ENCODE data around the gene ESRP2. TPM values are rescaled to one million over a fixed set of nuclear protein-coding genes. Genes with fewer than 3 reads are reported as not detected.

ESRP2 gene
- total RNA-seq, 1 experiment from 2014 or later, result 27.0 TPM

GRCh38 chr16:68270353-68270752 lies 34.4 kb upstream of the ESRP2 start:
- ChIA-PET CTCF (no interaction called here), POLR2A (interaction anchor here (0.7 kb wide), 1 partner anchor 8 kb away, joined by 7 read pairs; no protein-coding TSS in a partner anchor)
- no peak overlapping the region for H3K4me3 ChIP-seq (ENCODE audit: low read depth in 2 of 2, low read length in 2 of 2)
- no TSS peak for BruUV-seq (replicated peaks)
- H3K27me3 ChIP-seq (ENCODE audit: control insufficient read depth, insufficient read depth, low read length), result no peaks in the 10 kb centered on the region
- DNase-seq (ENCODE audit: low read depth, low spot score) (no peak), ATAC-seq (no peak)
- H3K9me3 ChIP-seq (ENCODE audit: control insufficient read depth, insufficient read depth, low read depth, low read length), result no peaks in the 10 kb centered on the region
- H3K4me1 ChIP-seq (ENCODE audit: control insufficient read depth, insufficient read depth, low read length), result peaks cover 17% of the 10 kb centered on the region
- no peaks in the 10 kb centered on the region for H3K36me3 ChIP-seq (ENCODE audit: control insufficient read depth, insufficient read depth, low read length)
- intact Hi-C loops (cut with micrococcal nuclease; ENCODE audit: unreplicated experiment) (no loop called here), in situ Hi-C loops (cut with HindIII; ENCODE audit: low pct_unique_long_range_greater_than_20kb, low sequenced_read_pairs) (no loop called here)
- TF ChIP-seq CTCF (IDR thresholded peaks at IDR 0.05) (no peak), REST (IDR thresholded peaks at IDR 0.05; ENCODE audit: insufficient read depth in 1 of 2, low read depth in 2 of 2, low read length in 1 of 2) (no peak)
- no peak overlapping the region for H3K27ac ChIP-seq (ENCODE audit: low read length)

GRCh38 chr16:68269793-68270192 lies 33.9 kb upstream of the ESRP2 start:
- in situ Hi-C loops (cut with HindIII; ENCODE audit: low pct_unique_long_range_greater_than_20kb, low sequenced_read_pairs) (no loop called here), intact Hi-C loops (cut with micrococcal nuclease; ENCODE audit: unreplicated experiment) (no loop called here)
- CTCF ChIA-PET, result no interaction called here
- no TSS peak for BruUV-seq (replicated peaks)
- no peaks in the 10 kb centered on the region for H3K27me3 ChIP-seq (ENCODE audit: control insufficient read depth, insufficient read depth, low read length)
- TF ChIP-seq CTCF (IDR thresholded peaks at IDR 0.05) (no peak), POLR2AphosphoS5 (IDR thresholded peaks at IDR 0.05; ENCODE audit: low read depth, low read length) (no peak), SIN3A (IDR thresholded peaks at IDR 0.05; ENCODE audit: borderline replicate concordance, insufficient read depth, low read depth, low read length) (no peak), REST (IDR thresholded peaks at IDR 0.05; ENCODE audit: insufficient read depth in 1 of 2, low read depth in 2 of 2, low read length in 1 of 2) (no peak), TCF7L2 (IDR thresholded peaks at IDR 0.05; ENCODE audit: low read depth, low read length) (no peak)
- no peak for DNase-seq (ENCODE audit: low read depth, low spot score)
- H3K27ac ChIP-seq (ENCODE audit: low read length), result no peak overlapping the region
- H3K9me3 ChIP-seq (ENCODE audit: control insufficient read depth, insufficient read depth, low read depth, low read length), result no peaks in the 10 kb centered on the region
- no peak overlapping the region for H3K4me3 ChIP-seq (ENCODE audit: low read depth in 2 of 2, low read length in 2 of 2)
- POLR2A ChIA-PET, result interaction anchor here (0.6 kb wide), 1 partner anchor 10 kb away, joined by 3 read pairs; no protein-coding TSS in a partner anchor
- no peaks in the 10 kb centered on the region; the same call in 1 of the 2 replicates for H3K36me3 ChIP-seq (ENCODE audit: control insufficient read depth, insufficient read depth, low read length)
- no peak for ATAC-seq
- peaks cover 17% of the 10 kb centered on the region for H3K4me1 ChIP-seq (ENCODE audit: control insufficient read depth, insufficient read depth, low read length)
